Endothelial cell of umbilical vein (primary cell): ENCODE results near the gene B4GALNT1. TPM values are rescaled to one million over a fixed set of nuclear protein-coding genes. Genes with fewer than 3 reads are reported as not detected.

Source experiments
- BruUV-seq: library from RNA; stranded (reverse); fragments of 400-500 nt; replicated peaks from 2 replicates; lab custom pipeline; 2021; lab: Mats Ljungman, UMichigan
- CTCF ChIA-PET: fragments of 300-600, 350-600 bp; sonication (Branson Sonifier 250); formaldehyde crosslinking; loops from one replicate; lab custom pipeline; 2021; ENCODE audit warnings: antibody characterized with exemption, inconsistent platforms; lab: Charles Lee
- POLR2A ChIA-PET: fragments of 300-600, 350-600 bp; sonication (Branson Sonifier 250); formaldehyde crosslinking; loops from one replicate; lab custom pipeline; 2021; ENCODE audit warnings: antibody characterized with exemption, inconsistent platforms; lab: Charles Lee
- DNase-seq: peaks from one replicate; pipeline ENCODE4 v3.0.0-alpha.2; 2011; ENCODE audit warnings: low read depth, low spot score
- FAIRE-seq: peaks from 2 replicates; lab custom pipeline; 2011; peaks lifted over from hg19 to GRCh38; lab: Jason Lieb, UNC
- H2AFZ ChIP-seq: 2 replicates; pipeline ENCODE4 v1.6.0; 2012; ENCODE audit warnings: low read depth, low read length, control low read depth, inconsistent platforms
- H3K27ac ChIP-seq: 2 replicates; pipeline ENCODE4 v1.5.1; 2011; ENCODE audit warnings: low read depth, mild to moderate bottlenecking, control low read depth, low read length, moderate library complexity; ENCODE audit not compliant: insufficient read depth
- H3K27me3 ChIP-seq, 2 experiments: 2 replicates each; pipeline versions ENCODE4 v1.6.0 to v1.6.1; 2011; ENCODE audit warnings: low read length in 2 of 2, mixed read lengths in 1 of 2; ENCODE audit not compliant: control insufficient read depth in 2 of 2, insufficient read depth in 2 of 2
- H3K36me3 ChIP-seq, 2 experiments: 2 replicates in 1 of 2; 3 replicates in 1 of 2; pipeline ENCODE4 v1.5.1; 2011; ENCODE audit warnings: low read length in 2 of 2, mild to moderate bottlenecking in 1 of 2, moderate library complexity in 1 of 2; ENCODE audit not compliant: control insufficient read depth in 2 of 2, insufficient read depth in 2 of 2; ENCODE audit errors: extremely low read depth in 1 of 2
- H3K4me1 ChIP-seq: 3 replicates; pipeline ENCODE4 v1.5.1; 2011; ENCODE audit warnings: mild to moderate bottlenecking, low read length; ENCODE audit not compliant: control insufficient read depth, insufficient read depth; ENCODE audit errors: extremely low read depth
- H3K4me2 ChIP-seq: 2 replicates; pipeline ENCODE4 v1.6.1; 2011; ENCODE audit warnings: low read length, control low read depth, mixed read lengths; ENCODE audit not compliant: insufficient read depth
- H3K4me3 ChIP-seq, 3 experiments: fragments of 200-600 bp in 1 of 3; sonication (generic), shearing (Covaris generic) in 1 of 3; replicated peaks in 1 of 3; 2 replicates each; pipeline ENCODE4 v1.5.1; 2011 to 2016; ENCODE audit warnings: control low read depth in 3 of 3, low read length in 3 of 3, mild to moderate bottlenecking in 2 of 3, inconsistent platforms in 1 of 3, low read depth in 1 of 3, moderate library complexity in 1 of 3; ENCODE audit not compliant: insufficient read depth in 1 of 3
- H3K79me2 ChIP-seq: 2 replicates; pipeline ENCODE4 v1.6.0; 2012; ENCODE audit warnings: low read length, inconsistent platforms; ENCODE audit not compliant: control insufficient read depth, insufficient read depth
- H3K9ac ChIP-seq: replicated peaks from 2 replicates; pipeline ENCODE3; 2011; ENCODE audit warnings: low read length, control low read depth; ENCODE audit not compliant: insufficient read depth; ENCODE audit errors: extremely low read depth
- H3K9me1 ChIP-seq: replicated peaks from 3 replicates; pipeline ENCODE4 v1.6.0; 2011; ENCODE audit warnings: mild to moderate bottlenecking, low read length; ENCODE audit not compliant: control insufficient read depth, insufficient read depth; ENCODE audit errors: extremely low read depth
- H3K9me3 ChIP-seq: replicated peaks from 2 replicates; pipeline ENCODE4 v1.5.1; 2012; ENCODE audit warnings: low read length, inconsistent platforms; ENCODE audit not compliant: control insufficient read depth, insufficient read depth
- H4K20me1 ChIP-seq: replicated peaks from 2 replicates; pipeline ENCODE3; 2011; ENCODE audit warnings: mild to moderate bottlenecking, low read length; ENCODE audit not compliant: control insufficient read depth, insufficient read depth; ENCODE audit errors: extremely low read depth
- EZH2 ChIP-seq: IDR thresholded peaks from 2 replicates; pipeline ENCODE4 v1.6.1; 2012; ENCODE audit warnings: borderline replicate concordance, low read depth, mild to moderate bottlenecking, moderate library complexity, low read length, inconsistent platforms; ENCODE audit not compliant: severe bottlenecking
- FOS ChIP-seq: IDR thresholded peaks from 2 replicates; pipeline ENCODE4 v1.6.1; 2011; ENCODE audit warnings: mild to moderate bottlenecking, low read length, moderate library complexity, borderline replicate concordance; ENCODE audit not compliant: insufficient read depth
- GATA2 ChIP-seq: IDR thresholded peaks from 2 replicates; pipeline ENCODE4 v1.7.0; 2011; ENCODE audit warnings: low read depth, mild to moderate bottlenecking, moderate library complexity, mixed read lengths, low read length; ENCODE audit not compliant: insufficient read length, insufficient read depth
- JUN ChIP-seq: IDR thresholded peaks from 2 replicates; pipeline ENCODE4 v1.6.1; 2011; ENCODE audit warnings: borderline replicate concordance, low read depth; ENCODE audit not compliant: insufficient read length, insufficient read depth
- POLR2A ChIP-seq: IDR thresholded peaks from 2 replicates; pipeline ENCODE4 v1.6.1; 2012; ENCODE audit warnings: low read depth, mild to moderate bottlenecking, control low read depth, low read length
- POLR2AphosphoS5 ChIP-seq: IDR thresholded peaks from 2 replicates; pipeline ENCODE4 v1.6.1; 2012; ENCODE audit warnings: low read depth, mild to moderate bottlenecking, control low read depth, low read length, moderate library complexity; ENCODE audit not compliant: insufficient read depth
- dilution Hi-C: fragments of 300-500 bp; cut with MboI; formaldehyde crosslinking; loops from one replicate; pipeline ENCODE4 v1.15.0; 2019; ENCODE audit warnings: low sequenced_read_pairs; ENCODE audit not compliant: extremely low pct_ligation_motif_present
- intact Hi-C: fragments of 100-400 bp; cut with micrococcal nuclease; formaldehyde crosslinking; loops from one replicate; pipeline ENCODE4 v1.10.0; 2022
- polyA plus RNA-seq, 4 experiments: library from polyadenylated mRNA; depleted of rRNA in 3 of 4; stranded (reverse) in 3 of 4; unstranded in 1 of 4; fragments of >200 nt; gene quantifications; 2 replicates each; pipeline versions ENCODE4 v1.2.1 to v1.2.3, GENCODE V29; 2011 to 2012; ENCODE audit warnings: missing spikeins in 1 of 4
- total RNA-seq: library from RNA; stranded (reverse); gene quantifications from 2 replicates; pipeline ENCODE4 v1.2.3, GENCODE V29; 2021
- TF ChIP-seq, protein P1 (sequence below): IDR thresholded peaks from 2 replicates; pipeline ENCODE4 v1.6.1; 2011; ENCODE audit not compliant: insufficient read depth, insufficient read length

B4GALNT1 gene
- total and polyA plus RNA-seq, 2 donors (not counting 3 experiments of a cell fraction or from before 2014, with no cell fraction given) = 0.33 to 0.35 TPM

DNA sequence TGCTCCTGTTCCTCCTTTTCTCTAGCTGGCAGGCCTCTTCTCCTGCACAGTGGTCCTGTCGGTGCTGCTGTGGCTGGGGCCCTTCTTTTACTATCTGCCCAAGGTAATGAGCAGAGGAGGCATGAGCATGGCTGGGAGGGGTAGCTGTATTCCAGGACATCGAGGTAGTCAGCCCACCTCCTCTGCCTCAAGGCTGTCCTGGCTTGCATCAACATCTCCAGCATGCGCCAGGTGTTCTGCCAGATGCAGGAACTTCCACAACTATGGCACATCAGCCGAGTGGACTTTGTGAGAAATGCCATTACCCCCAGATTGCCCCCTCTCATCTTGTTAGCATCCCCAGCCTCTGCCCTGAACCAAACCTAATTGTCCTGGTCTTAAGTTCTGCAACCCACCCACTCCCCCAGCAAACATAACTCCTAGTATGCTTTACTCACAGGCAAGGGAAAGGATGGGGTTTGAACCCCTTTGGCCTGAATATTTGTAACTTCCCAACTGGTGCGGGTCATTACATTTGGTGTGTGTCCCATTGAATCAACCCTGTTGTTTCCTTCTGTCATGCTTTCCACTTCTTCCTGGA, 9.1 kb downstream of the B4GALNT1 start:
- no peaks in the 10 kb centered on the region for H4K20me1 ChIP-seq
- H3K4me2 ChIP-seq = no peak overlapping the region
- no peaks in the 10 kb centered on the region for H3K9me3 ChIP-seq
- intact Hi-C loops = no loop called here
- H3K9me1 ChIP-seq = no peaks in the 10 kb centered on the region
- H3K27me3 ChIP-seq = peaks cover 63 to 79% of the 10 kb centered on the region in 2 experiments
- no peaks in the 10 kb centered on the region for H3K79me2 ChIP-seq
- H3K36me3 ChIP-seq = no peaks in the 10 kb centered on the region
- FAIRE-seq (no peak), DNase-seq (no peak)
- no peak overlapping the region for H3K9ac ChIP-seq
- POLR2A ChIA-PET = no interaction called here
- H3K4me1 ChIP-seq = peaks cover 5% of the 10 kb centered on the region
- no peak overlapping the region for H2AFZ ChIP-seq
- CTCF ChIA-PET = interaction anchor here (1.9 to 7.2 kb wide), 2 partner anchors 10 to 42 kb away, joined by 11 to 109 read pairs; partner anchors contain the start of gene B4GALNT1
- dilution Hi-C loops = no loop called here
- H3K27ac ChIP-seq = no peak overlapping the region
- BruUV-seq = no TSS peak
- no peak overlapping the region for H3K4me3 ChIP-seq
- no peak for TF ChIP-seq FOS

DNA sequence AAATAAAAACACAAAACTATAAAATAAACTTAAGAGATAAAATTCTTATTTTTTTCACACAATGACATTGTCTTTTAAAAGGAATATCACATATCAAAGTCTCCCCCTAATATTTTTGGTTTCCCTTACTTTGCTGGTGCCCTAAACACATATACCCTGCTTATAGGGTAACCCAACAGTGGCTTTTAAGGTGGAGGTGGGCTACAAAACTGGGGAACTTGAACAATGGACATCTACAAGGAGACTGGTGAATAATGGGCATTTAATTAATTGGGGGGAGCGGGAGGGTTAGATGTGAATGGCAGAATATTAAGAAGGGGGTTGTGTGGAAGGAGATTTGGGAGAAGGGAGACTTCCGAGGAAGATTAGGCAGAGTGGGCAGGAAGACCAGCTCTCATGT, 9.6 kb downstream of the B4GALNT1 start:
- dilution Hi-C loops = no loop called here
- FAIRE-seq = no peak

More for the DNA sequence above, 9.6 kb downstream of the B4GALNT1 start:
- H2AFZ ChIP-seq = no peak overlapping the region
- H3K9me1 ChIP-seq = no peaks in the 10 kb centered on the region
- intact Hi-C loops = no loop called here
- H3K9me3 ChIP-seq = no peaks in the 10 kb centered on the region
- H3K4me2 ChIP-seq = no peak overlapping the region
- H3K4me1 ChIP-seq = peaks cover 5% of the 10 kb centered on the region
- BruUV-seq = no TSS peak
- H3K27me3 ChIP-seq = peaks cover 64 to 77% of the 10 kb centered on the region in 2 experiments
- CTCF ChIA-PET = interaction anchor here (0.6 to 7.2 kb wide), 4 partner anchors 10 to 42 kb away, joined by 3 to 109 read pairs (median 8); partner anchors contain the start of genes ARHGEF25 and B4GALNT1
- H3K36me3 ChIP-seq = no peaks in the 10 kb centered on the region
- no peaks in the 10 kb centered on the region for H4K20me1 ChIP-seq
- no peak for DNase-seq
- POLR2A ChIA-PET = no interaction called here
- no peak overlapping the region for H3K9ac ChIP-seq
- H3K4me3 ChIP-seq = no peak overlapping the region
- no peak overlapping the region for H3K27ac ChIP-seq
- no peaks in the 10 kb centered on the region for H3K79me2 ChIP-seq
- TF ChIP-seq EZH2 = no peak
- TF ChIP-seq, protein P1, sequence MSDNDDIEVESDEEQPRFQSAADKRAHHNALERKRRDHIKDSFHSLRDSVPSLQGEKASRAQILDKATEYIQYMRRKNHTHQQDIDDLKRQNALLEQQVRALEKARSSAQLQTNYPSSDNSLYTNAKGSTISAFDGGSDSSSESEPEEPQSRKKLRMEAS = no peak
- TF ChIP-seq POLR2AphosphoS5 = no peak
- no peak for TF ChIP-seq POLR2A
- TF ChIP-seq JUN = no peak
- no peak for TF ChIP-seq FOS
- TF ChIP-seq GATA2 = no peak
